OCI-LY7 (cell line): ENCODE results near the gene MYO16.

Experiments
- CTCF ChIP-seq: fragments of 200-600 bp; sonication (generic); conservative IDR thresholded peaks from 2 replicates; pipeline ENCODE4 v1.5.1; 2014; ENCODE audit warnings: mild to moderate bottlenecking, antibody characterized with exemption, low read length, moderate library complexity, mixed read lengths
- EZH2phosphoT487 ChIP-seq: fragments of 200-600 bp; sonication (generic); IDR thresholded peaks from 2 replicates; pipeline ENCODE4 v1.6.1; 2018; ENCODE audit warnings: low read depth, borderline replicate concordance, mild to moderate bottlenecking, mixed run types, antibody characterized with exemption, low read length, moderate library complexity, mixed read lengths

- no peak for TF ChIP-seq CTCF
- TF ChIP-seq EZH2phosphoT487 = no peak
Observed at GRCh38 chr13:109166804-109167203, 537.4 kb downstream of the MYO16 start.
